ENCODE measurements around the gene SMU1. TPM values are rescaled to one million over a fixed set of nuclear protein-coding genes. Genes with fewer than 3 reads are reported as not detected.

The SMU1 gene
- total RNA-seq, 4 donors from 2014 or later = 19.8 to 24.2 (median 22.1) TPM

- Histone ChIP-seq H3K27me3 (no peaks in the 10 kb centered on the region), H3K36me3 (peaks cover 20 to 28% of the 10 kb centered on the region in 2 donors), H3K4me3 (replicated peaks in 1 of 3) (no peak overlapping the region), H3K27ac (no peak overlapping the region), H3K9me3 (no peaks in the 10 kb centered on the region), H3K4me1 (peaks cover 17 to 26% of the 10 kb centered on the region in 2 donors)
- intact Hi-C loops (cut with DNase I) = no loop called here
- no peak for TF ChIP-seq POLR2A (IDR thresholded peaks at IDR 0.05)
- TF ChIP-seq, protein P1, sequence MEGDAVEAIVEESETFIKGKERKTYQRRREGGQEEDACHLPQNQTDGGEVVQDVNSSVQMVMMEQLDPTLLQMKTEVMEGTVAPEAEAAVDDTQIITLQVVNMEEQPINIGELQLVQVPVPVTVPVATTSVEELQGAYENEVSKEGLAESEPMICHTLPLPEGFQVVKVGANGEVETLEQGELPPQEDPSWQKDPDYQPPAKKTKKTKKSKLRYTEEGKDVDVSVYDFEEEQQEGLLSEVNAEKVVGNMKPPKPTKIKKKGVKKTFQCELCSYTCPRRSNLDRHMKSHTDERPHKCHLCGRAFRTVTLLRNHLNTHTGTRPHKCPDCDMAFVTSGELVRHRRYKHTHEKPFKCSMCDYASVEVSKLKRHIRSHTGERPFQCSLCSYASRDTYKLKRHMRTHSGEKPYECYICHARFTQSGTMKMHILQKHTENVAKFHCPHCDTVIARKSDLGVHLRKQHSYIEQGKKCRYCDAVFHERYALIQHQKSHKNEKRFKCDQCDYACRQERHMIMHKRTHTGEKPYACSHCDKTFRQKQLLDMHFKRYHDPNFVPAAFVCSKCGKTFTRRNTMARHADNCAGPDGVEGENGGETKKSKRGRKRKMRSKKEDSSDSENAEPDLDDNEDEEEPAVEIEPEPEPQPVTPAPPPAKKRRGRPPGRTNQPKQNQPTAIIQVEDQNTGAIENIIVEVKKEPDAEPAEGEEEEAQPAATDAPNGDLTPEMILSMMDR (IDR thresholded peaks at IDR 0.05) = no peak
- 94 to 100% methylated on average over 1 of the region's 1 CpG for WGBS, 2 donors
- DNase-seq = no peak
Observed at GRCh38 chr9:33109850-33110595, 33.5 kb upstream of the SMU1 start.

DNA sequence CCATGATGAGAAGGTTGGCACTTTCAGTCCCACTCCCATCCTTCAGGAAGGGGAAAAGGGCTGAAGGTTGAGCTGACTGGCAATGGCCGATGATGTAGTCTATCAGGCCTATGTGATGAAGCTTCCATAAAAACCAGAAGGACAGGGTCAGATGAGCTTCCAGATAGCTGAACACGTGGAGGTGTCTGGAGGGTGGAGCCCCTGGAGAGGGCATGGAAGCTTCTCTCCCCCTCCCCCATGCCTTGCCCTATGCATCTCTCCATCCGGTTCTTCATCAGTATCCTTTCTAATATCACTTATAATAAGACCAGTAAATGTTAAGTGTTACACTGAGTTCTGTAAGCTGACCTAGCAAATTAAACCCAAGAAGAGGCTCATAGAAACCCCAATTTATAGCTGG, 32.6 kb upstream of the SMU1 start:
- 79 to 86% methylated on average over 3 of the region's 3 CpGs for WGBS, 2 donors
- H3K9me3 ChIP-seq = no peaks in the 10 kb centered on the region
- DNase-seq = no peak
- TF ChIP-seq POLR2A (IDR thresholded peaks at IDR 0.05) = no peak
- peaks cover 20 to 30% of the 10 kb centered on the region in 2 donors for H3K4me1 ChIP-seq
- H3K36me3 ChIP-seq = peaks cover 19 to 26% of the 10 kb centered on the region in 2 donors
- H3K27ac ChIP-seq = no peak overlapping the region
- no peak overlapping the region for H3K4me3 ChIP-seq (replicated peaks in 1 of 3)
- no peaks in the 10 kb centered on the region for H3K27me3 ChIP-seq
- intact Hi-C loops (cut with DNase I) = no loop called here

- Histone ChIP-seq H3K4me1 (peaks cover 24 to 36% of the 10 kb centered on the region in 2 donors), H3K27ac (no peak overlapping the region), H3K36me3 (peaks cover 14 to 19% of the 10 kb centered on the region in 2 donors), H3K27me3 (no peaks in the 10 kb centered on the region), H3K4me3 (replicated peaks in 1 of 3) (no peak overlapping the region), H3K9me3 (no peaks in the 10 kb centered on the region)
- WGBS, 2 donors = 98 to 99% methylated on average over 3 of the region's 3 CpGs
- no peak for DNase-seq
- TF ChIP-seq, protein P1 (IDR thresholded peaks at IDR 0.05) = no peak
- no peak for TF ChIP-seq POLR2A (IDR thresholded peaks at IDR 0.05)
- intact Hi-C loops (cut with DNase I) = no loop called here
Observed at GRCh38 chr9:33108472-33108871, 32.0 kb upstream of the SMU1 start.

- no peak for DNase-seq
- no peak overlapping the region for H3K4me3 ChIP-seq (replicated peaks in 1 of 3)
- peak overlapping the region; percentile 61 to 81 (median 62) for H3K27ac ChIP-seq
- intact Hi-C loops (cut with DNase I) = no loop called here
- peaks cover 31 to 43% of the 10 kb centered on the region in 2 donors for H3K4me1 ChIP-seq
- no peak for TF ChIP-seq POLR2A (IDR thresholded peaks at IDR 0.05)
- TF ChIP-seq, protein P1 (IDR thresholded peaks at IDR 0.05) = no peak
- no peaks in the 10 kb centered on the region for H3K27me3 ChIP-seq
- peaks cover 7 to 12% of the 10 kb centered on the region in 2 donors for H3K36me3 ChIP-seq
- WGBS, 2 donors = 65 to 69% methylated on average over 5 of the region's 5 CpGs
- no peaks in the 10 kb centered on the region for H3K9me3 ChIP-seq
Observed at GRCh38 chr9:33107762-33108161, 31.3 kb upstream of the SMU1 start.

DNA sequence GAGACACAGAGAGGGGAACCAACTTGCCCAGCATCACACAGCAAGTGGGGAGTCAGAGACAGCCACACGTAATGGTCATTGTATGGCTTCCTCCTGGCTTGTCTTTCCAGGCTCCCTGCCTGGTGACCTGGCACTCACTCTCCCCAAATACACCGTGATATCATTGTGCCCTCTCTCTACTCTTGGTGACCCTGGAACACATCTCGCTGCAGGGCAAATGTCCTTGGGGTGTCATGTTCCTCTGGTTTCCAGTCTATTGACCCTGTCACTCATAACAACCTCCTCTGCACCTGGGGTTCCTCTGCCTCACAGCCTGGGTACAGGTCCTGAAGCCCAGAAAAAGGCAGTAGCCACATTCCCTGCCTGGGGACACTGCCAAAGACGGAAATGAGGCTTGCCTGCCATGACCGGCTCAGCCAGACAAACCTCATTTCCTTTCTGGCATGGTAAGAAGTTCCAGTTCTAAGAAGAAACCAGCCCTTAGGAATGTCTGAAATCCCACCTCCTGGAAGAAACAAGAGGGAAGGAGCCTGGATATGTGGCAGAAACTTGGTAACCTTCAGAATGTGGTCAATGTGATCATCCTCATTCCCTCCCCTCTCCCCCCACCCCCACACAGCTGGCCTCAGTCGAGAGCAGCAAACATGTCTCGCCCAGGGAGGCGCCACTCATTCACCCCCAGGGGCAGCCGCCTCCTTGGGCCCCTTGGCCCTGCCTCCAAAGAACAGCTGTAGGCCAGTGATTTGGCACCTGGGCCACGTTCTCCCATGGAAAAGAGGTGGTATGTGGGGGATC, 30.6 kb upstream of the SMU1 start:
- H3K9me3 ChIP-seq = no peaks in the 10 kb centered on the region
- TF ChIP-seq, protein P1 (IDR thresholded peaks at IDR 0.05) = no peak
- no peak for TF ChIP-seq POLR2A (IDR thresholded peaks at IDR 0.05)
- H3K4me3 ChIP-seq (replicated peaks in 1 of 3) = no peak overlapping the region
- peaks cover 34 to 49% of the 10 kb centered on the region in 2 donors for H3K4me1 ChIP-seq
- no peaks in the 10 kb centered on the region for H3K27me3 ChIP-seq
- WGBS, 2 donors = 55 to 61% methylated on average over 7 to 10 of the region's 10 CpGs
- intact Hi-C loops (cut with DNase I) = no loop called here
- H3K36me3 ChIP-seq = peaks cover 4 to 6% of the 10 kb centered on the region in 2 donors
- peak overlapping the region; percentile 61 to 81 (median 62) for H3K27ac ChIP-seq
- DNase-seq = peak in 1 of 2 donors; percentile 51
